Activated gamma-delta T cell (primary cell): ENCODE results near the gene NIPAL4.
"Not testable (repeated sequence)": the region's sequence is repeated elsewhere in the genome, so short reads cannot be mapped to it uniquely, and the experiment has no call there.

Experiments
- DNase-seq: peaks from one replicate; lab custom pipeline; 2025; lab: John Stamatoyannopoulos, UW
- total RNA-seq, 2 donors: gene quantifications; one replicate each; lab custom pipeline; 2026; lab: John Stamatoyannopoulos, UW

Gene NIPAL4
- 0 to 0.05 reads per million in 2 donors for total RNA-seq

- peak; percentile 17 for DNase-seq
Observed at GRCh38 chr5:157459715-157460599, at the start of gene NIPAL4. Gene NIPAL4 (plus strand): TSS chr5:157460213. CDS start chr5:157460321, 108 bp downstream.

DNA sequence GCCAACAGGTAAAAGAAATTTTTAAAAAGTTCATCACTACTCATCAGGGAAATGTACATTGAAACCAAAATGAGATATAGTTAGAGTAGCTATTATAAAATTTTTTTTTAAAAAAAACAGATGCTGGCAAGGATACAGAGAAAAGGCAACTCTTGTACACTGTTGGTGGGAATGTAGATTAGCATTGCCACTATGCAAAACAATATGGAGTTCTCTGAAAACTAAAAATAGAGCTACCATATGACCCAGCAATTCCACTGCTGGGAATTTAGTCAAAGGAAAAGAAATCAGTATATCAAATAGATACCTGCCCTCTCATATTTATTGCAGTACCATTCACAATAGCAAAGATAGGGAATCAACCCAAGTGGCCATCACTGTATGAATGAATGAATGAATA is 44.2 kb upstream of the NIPAL4 start:
- DNase-seq: no peak

- DNase-seq: not testable (repeated sequence)
Observed at GRCh38 chr5:157419521-157419920, 40.5 kb upstream of the NIPAL4 start.

- not testable (repeated sequence) for DNase-seq
Observed at GRCh38 chr5:157429920-157430319, 30.1 kb upstream of the NIPAL4 start.

- DNase-seq: no peak
Observed at GRCh38 chr5:157431544-157432200, 28.3 kb upstream of the NIPAL4 start.

DNA sequence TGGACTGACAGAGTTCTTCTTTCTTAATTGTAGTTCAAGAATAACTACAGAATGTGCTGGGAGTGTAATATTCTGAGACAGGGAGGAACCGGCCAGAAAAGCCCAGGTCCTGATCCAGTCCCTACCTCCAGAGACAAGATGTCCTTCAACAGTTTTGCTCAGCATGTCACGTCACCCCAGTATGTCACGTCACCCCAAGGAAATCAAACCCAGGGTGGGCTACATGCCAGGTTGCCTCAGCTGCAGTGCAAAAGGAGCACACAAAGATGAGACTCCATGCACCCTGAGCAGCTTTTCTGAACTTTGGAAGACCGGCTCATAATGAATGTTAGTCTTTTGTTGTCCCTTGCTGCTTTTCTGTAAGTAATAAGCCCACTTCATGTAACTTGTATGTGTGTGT is 25.9 kb upstream of the NIPAL4 start:
- DNase-seq: no peak

GRCh38 chr5:157443041-157443549 is 16.9 kb upstream of the NIPAL4 start:
- no peak for DNase-seq

DNA sequence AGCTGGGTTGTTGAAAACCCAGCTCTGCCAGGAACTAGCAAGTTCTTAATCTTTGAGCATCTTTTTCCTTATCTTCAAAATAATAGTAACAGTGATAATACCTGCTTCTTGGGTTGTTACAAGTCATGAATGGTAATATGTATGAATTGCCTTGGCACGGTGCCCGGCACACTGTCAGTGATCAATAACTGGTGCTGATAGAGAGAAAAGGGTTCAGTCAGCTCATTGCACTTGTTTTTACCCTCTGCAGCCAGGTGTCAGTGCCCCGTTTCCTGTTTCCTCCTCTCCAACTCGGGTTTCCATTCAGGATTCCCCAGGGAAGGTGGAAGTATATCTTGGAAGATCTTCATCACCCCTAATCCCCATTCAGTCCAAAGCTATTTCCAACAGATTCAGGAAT is 15.8 kb upstream of the NIPAL4 start:
- no peak for DNase-seq

- no peak for DNase-seq
Observed at GRCh38 chr5:157445745-157446411, 14.1 kb upstream of the NIPAL4 start.

DNA sequence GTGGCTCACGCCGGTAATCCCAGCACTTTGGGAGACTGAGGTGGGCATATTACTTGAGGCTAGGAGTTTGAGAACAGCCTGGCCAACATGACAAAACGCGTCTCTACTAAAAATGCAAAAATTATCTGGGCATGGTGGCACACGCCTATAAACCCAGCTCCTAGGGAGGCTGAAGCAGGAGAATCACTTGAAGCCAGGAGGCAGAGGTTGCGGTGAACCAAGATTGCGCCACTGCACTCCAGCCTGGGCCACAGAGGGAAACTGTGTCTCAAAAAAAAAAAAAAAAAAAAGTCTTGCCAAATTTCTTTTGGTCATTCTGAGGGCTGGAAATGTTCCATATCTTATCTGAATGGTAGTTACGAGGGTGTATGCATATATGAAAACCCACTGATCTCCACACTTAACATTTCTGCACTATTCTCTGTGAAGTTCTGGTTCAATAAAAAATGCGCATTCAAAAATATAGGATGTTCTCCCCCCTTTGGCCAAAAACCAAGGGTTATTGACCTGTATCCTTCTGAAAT is 13.5 kb upstream of the NIPAL4 start:
- DNase-seq: no peak

DNA sequence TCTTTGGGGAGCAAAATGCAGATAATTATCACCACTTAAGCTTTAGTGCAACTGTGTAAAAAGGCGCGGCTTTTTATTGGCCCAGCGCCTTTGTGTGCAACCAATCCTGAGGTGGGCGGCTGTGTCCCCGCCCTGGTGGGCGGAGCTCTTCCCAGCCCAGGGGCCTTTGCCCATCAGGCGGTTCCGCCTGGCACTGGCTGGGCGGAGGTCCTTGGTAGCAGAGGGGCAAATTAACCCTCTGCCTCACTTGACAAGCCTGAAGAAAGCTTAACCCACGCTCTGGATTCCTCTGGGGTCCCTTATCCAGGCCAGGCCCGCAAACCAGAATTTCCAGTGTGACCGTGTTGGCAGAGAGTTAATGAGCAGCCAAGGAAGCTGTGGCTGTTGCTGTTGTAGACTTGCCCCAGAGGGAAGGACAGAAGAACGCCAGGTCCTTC is 12.8 kb upstream of the NIPAL4 start:
- no peak for DNase-seq

DNA sequence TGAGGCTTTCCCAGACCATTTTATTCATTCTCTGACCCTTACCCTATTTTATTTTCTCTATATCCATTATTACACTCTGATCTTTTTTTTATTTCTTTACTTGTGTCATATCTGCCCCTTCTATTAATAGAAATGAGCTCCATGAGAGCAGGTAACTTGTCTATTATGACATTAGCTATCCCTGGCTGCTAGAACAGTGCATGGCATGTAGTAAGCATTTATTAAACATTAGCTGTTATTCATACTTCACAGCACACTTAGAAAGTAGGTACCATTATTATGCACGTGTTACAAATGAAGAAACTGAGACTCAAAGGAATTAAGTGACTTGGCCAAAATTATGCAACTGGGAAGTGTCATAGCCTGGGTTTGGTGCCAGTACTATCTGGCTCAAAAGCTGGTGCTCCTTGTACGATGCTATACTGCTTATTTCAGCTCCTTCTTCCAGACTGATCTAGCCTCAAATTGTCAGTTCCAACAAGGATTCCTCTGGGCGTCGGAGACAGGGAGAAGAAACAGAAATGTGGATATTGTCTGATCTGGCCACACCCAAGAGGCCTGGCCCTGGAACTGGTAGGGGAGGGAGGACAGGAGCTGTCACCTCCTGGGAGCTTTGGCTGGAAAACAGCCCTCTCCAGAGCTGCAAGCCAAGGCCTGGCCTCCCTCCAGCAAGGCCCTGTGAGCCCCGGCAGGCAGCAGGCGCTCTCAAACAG is 10.8 kb upstream of the NIPAL4 start:
- no peak for DNase-seq

DNA sequence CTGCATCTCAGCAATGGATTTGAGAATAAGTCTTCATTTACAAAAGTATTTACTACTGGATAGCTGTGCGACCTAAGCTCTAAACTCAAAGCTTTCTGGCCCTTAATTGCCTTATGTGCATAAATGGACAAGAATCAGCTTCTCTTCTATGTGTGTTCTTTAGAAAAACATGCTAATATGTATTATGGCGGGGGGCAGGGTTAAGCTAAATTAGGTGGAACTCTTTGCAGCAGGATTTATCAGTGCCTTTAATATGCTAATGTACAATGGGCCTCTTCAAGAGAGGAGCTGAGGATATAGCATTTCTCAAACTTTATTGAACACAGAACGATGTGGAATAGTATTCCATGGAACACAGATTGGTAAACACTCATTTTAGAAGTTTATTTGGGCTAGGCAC is 10.0 kb upstream of the NIPAL4 start:
- no peak for DNase-seq

GRCh38 chr5:157451806-157452205 is 8.2 kb upstream of the NIPAL4 start:
- no peak for DNase-seq

DNA sequence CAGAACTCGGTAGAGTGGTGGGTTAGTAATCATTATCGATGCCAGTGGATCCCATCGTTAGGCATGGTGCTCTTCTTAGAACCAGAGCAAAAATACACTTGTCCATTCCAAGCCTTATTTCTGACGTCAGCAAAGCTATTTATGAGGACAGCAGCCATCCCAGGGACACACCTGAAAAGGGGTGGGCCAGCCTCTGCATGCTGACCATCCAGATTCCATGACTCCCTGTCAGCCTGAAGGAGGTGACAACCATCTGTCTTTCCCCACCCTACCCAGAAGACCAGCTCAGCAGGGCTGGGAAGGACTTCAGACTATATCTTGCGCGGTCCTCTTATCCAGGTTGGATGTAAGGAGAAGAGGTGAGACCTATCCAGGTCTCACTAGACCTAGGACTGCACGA is 5.7 kb upstream of the NIPAL4 start:
- no peak for DNase-seq

DNA sequence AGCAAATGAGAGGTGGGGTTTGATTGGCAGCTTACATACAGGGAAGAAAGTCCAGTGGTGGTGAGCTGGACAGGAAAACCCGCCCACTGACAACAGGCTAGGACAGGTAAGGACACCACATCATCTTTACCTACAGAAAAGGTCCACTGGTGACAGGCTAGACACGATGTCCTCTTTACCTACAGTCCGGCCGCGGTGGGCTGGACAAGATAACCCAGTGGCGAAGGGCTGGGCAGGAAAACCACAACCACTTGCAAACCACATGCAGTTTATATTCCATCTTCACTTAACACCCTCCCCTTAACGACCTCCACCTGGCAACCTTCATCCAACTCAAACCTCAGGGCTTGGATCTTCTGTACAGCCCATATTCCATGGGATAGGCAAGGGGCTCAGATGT is 5.0 kb upstream of the NIPAL4 start:
- no peak for DNase-seq

- no peak for DNase-seq
Observed at GRCh38 chr5:157456301-157456700, 3.7 kb upstream of the NIPAL4 start.

DNA sequence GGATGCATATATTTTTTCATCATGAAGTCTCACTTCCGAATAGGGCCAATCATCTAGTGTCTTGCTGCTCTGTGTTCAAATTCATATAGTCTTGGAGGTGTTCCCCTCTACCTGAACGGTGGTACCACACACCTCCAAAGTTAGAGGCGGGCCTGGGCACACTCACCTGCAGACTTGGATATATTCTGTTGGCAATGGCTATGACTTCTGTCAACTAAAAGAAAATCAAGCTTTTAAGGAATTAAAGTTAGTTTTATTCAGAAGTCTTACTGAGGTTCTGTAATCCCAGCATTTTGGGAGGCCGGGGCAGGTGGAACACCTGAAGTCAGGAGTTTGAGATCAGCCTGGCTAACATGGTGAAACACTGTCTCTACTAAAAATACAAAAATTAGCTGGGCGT is 2.6 kb upstream of the NIPAL4 start:
- DNase-seq: no peak

DNA sequence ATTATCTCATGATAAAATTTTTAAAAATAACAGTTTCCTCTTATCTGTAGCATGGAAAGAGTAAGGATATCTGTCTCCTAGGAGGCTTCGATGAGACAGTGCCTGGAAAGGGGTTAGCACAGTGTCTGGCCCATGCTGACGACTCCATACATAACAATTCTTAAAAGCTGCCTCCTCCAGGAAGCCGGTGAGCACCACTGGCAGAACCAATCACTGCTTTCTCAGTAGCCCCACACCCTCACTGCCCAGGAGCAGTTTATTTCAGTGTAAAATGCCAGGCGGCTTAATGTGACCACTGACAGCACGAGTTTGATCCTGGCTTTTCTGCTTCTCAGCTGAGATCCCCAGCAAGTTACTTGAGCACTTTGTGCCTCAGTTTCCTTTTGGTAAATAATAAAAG is 1.2 kb upstream of the NIPAL4 start:
- no peak for DNase-seq

- DNase-seq: no peak
Observed at GRCh38 chr5:157460921-157461792, 1.1 kb downstream of the NIPAL4 start.

- DNase-seq: no peak
Observed at GRCh38 chr5:157463081-157463480, 3.1 kb downstream of the NIPAL4 start.
